Activated gamma-delta T cell treated with Interleukin-2 at 50 U/mL for 16 hours (primary cell): ENCODE measurements around the gene ANKLE2.

Experiments used
- DNase-seq: peaks from one replicate; pipeline ENCODE4 v3.0.0-alpha.2; 2020

ANKLE2 gene

DNA sequence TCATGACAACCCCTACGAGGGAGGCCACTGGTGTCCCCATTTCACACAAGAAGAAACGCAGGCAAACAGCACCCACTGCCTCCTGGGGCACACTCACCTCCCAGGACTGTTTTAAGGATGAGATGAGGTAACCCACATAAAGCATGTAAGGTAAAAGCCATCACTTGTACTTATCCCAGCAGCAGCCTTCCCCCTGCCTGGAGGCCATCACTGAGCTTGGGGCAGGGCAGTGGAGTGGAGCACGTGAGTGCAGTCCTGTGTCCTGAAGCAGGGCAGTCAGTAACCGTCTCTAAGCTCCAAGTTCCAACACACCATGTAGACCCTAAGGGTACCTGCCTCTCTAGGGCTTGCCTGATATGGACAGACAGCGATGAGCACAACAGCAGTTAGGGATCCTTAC lies 76.2 kb downstream of the ANKLE2 start:
- no peak for DNase-seq

DNA sequence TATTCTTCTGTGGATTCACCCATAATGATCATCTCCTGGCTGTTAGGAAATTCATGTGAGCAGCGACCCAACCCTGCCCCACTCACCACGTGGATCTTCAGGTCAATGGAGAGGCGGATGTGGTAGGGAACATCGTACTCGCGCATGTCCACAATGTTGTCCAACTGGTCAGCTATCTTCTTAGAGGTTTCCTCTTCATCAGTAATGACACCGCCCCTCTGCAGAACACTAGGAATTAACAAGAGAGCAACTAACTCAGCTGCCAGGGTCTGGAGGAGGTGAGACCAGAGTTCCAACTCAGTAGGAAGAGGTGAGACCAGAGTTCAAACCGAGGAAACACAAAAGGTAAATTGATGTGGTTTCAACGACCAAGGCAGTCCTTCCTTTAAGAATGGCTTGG lies 84.1 kb downstream of the ANKLE2 start:
- no peak for DNase-seq

DNA sequence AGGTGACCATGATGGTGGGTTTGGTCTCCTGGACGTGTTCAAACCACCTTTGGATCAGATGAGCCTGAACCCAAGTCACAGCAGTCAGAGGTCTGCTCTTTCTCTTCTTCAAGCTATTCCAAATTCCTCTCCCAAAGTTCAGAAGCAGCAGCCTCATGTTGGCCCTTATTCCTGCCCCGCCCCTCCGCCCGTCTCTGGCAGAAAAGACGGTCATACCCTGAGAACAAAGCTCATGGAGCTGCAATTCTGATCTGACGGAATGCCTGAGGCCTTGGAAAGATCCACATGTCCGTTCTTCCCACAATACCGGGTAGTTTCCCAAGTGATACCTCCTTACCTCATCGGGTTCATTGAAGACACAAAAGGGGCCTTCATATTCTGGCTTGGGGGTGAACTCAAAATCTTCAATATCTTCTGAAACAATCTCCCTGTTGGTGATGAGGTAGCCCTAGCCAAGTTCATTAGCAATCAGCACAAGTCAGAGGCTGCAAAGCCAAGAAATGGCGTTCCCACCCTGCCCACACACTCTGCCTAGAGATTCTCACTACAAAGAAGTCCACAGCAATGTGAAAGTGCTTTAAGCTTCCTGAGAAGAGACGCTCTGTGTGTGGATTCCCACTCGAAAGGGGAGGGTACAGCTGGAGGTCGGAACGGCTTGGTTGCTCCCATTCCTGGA lies 85.7 kb downstream of the ANKLE2 start:
- DNase-seq = no peak
